Esophagus squamous epithelium (tissue), 5 donors: Measurements from ENCODE around the gene RNF144A. TPM values are rescaled to one million over a fixed set of nuclear protein-coding genes. Genes with fewer than 3 reads are reported as not detected.

Experiments used
- DNase-seq: peaks from one replicate; lab custom pipeline; 2025; lab: John Stamatoyannopoulos, UW
- H3K27ac ChIP-seq, 4 donors: fragments of 200-600 bp; sonication (generic); one replicate each; pipeline ENCODE4 v1.5.1; 2016 to 2019; ENCODE audit warnings: mild to moderate bottlenecking in 1 of 4
- H3K27me3 ChIP-seq, 4 donors: fragments of 200-600 bp; sonication (generic); 1 replicate in 3 of 4; 2 replicates in 1 of 4; pipeline versions ENCODE4 v1.5.1 to v1.6.0; 2017 to 2021; ENCODE audit warnings: antibody characterized with exemption in 1 of 4
- H3K36me3 ChIP-seq, 3 donors: fragments of 200-600 bp; sonication (generic); one replicate each; pipeline ENCODE4 v1.5.1; 2016 to 2019
- H3K4me1 ChIP-seq, 3 donors: fragments of 200-600 bp; sonication (generic); one replicate each; pipeline ENCODE4 v1.5.1; 2017 to 2019
- H3K4me3 ChIP-seq, 4 donors: fragments of 200-600 bp; sonication (generic); 1 replicate in 3 of 4; 2 replicates in 1 of 4; pipeline ENCODE4 v1.5.1; 2016 to 2019; ENCODE audit warnings: mild to moderate bottlenecking in 2 of 4, moderate library complexity in 1 of 4
- H3K9me3 ChIP-seq, 3 donors: fragments of 200-600 bp; sonication (generic); one replicate each; pipeline ENCODE4 v1.5.1; 2016 to 2019
- POLR2A ChIP-seq, 4 donors: fragments of 450-650 bp; IDR thresholded peaks; one replicate each; pipeline ENCODE4 v1.6.1; 2017; ENCODE audit warnings: antibody characterized with exemption in 4 of 4, mild to moderate bottlenecking in 4 of 4, moderate library complexity in 3 of 4
- WGBS, 2 donors: methylation state at CpG; one replicate each; pipeline ENCODE4 v1.1.5; 2018; 5-methylcytosine and 5-hydroxymethylcytosine counted together
- intact Hi-C: fragments of 100-400 bp; cut with DNase I; formaldehyde crosslinking; loops from one replicate; pipeline ENCODE4 v1.15.0; 2022
- total RNA-seq, 4 donors: library from RNA; depleted of rRNA; stranded (reverse); fragments of >200 nt; gene quantifications; one replicate each; pipeline ENCODE4 v1.1.0, GENCODE V29; 2016
- TF ChIP-seq, protein P1 (sequence below), 6 experiments: fragments of 450-650 bp in 4 of 6; fragments of 200-600 bp in 2 of 6; sonication (generic) in 2 of 6; IDR thresholded peaks; one replicate each; pipeline ENCODE4 v1.5.1; 2016 to 2019; ENCODE audit warnings: antibody characterized with exemption in 6 of 6, mild to moderate bottlenecking in 4 of 6, moderate library complexity in 4 of 6
- donor health status: DM: yes; HTN: yes; CAD: no.

Gene RNF144A
- total RNA-seq, 4 donors from 2014 or later = 6.2 to 11.6 (median 8.2) TPM

DNA sequence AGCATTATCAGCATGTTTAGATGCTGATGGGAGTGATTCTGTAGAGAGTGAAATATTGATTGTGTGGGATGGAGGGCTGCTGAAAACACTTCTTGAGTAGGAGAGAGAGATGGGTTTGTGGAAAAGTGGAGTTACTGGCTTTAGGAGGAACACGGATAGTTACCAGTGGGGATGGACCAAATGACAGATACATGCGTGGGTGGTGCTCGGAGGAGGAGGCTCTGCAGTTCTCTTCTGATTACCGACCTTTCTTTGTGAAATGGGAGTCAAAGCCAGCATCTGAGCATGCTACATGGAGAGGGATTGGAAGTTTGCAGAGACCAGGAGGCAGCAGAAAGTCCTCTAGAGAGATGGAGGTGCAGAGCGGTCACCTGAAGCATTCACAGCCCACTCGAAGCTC, 26.3 kb downstream of the RNF144A start:
- no peak for DNase-seq
- no peak overlapping the region for H3K27ac ChIP-seq
- WGBS, 2 donors = 93 to 94% methylated on average over 6 of the region's 6 CpGs
- H3K9me3 ChIP-seq = no peaks in the 10 kb centered on the region
- no peak for TF ChIP-seq POLR2A (IDR thresholded peaks at IDR 0.05)
- TF ChIP-seq, protein P1, sequence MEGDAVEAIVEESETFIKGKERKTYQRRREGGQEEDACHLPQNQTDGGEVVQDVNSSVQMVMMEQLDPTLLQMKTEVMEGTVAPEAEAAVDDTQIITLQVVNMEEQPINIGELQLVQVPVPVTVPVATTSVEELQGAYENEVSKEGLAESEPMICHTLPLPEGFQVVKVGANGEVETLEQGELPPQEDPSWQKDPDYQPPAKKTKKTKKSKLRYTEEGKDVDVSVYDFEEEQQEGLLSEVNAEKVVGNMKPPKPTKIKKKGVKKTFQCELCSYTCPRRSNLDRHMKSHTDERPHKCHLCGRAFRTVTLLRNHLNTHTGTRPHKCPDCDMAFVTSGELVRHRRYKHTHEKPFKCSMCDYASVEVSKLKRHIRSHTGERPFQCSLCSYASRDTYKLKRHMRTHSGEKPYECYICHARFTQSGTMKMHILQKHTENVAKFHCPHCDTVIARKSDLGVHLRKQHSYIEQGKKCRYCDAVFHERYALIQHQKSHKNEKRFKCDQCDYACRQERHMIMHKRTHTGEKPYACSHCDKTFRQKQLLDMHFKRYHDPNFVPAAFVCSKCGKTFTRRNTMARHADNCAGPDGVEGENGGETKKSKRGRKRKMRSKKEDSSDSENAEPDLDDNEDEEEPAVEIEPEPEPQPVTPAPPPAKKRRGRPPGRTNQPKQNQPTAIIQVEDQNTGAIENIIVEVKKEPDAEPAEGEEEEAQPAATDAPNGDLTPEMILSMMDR (IDR thresholded peaks at IDR 0.05) = no peak
- no peaks in the 10 kb centered on the region for H3K27me3 ChIP-seq
- peaks cover 0 to 29% (median 0%) of the 10 kb centered on the region in 3 donors for H3K36me3 ChIP-seq
- H3K4me1 ChIP-seq = no peaks in the 10 kb centered on the region
- no peak overlapping the region for H3K4me3 ChIP-seq
- intact Hi-C loops = no loop called here

- no peak overlapping the region for H3K27ac ChIP-seq
- 93 to 98% methylated on average over 8 of the region's 8 CpGs for WGBS, 2 donors
These were observed 26.8 kb downstream of the RNF144A start for GRCh38 chr2:6943971-6944370.

DNA sequence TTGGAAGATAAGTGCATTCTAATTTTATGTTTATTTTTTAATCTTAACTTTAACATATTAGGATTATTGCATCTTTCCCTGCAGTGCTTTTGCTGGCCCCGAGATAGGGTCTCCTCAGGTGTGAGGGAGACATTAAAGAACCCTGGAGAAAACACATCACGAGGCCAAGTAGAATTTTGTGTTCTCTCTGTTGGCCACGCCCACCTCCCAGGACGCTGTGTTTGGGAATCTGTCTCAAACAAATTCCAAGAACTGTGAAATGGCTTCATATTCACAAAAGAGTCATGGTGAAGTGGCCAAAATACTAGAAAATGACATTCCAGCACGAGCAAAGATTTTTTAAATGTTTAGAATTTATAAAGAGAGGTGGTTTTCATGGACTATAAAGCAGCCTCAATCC, 27.3 kb downstream of the RNF144A start:
- Histone ChIP-seq H3K4me3 (no peak overlapping the region), H3K9me3 (no peaks in the 10 kb centered on the region), H3K27me3 (no peaks in the 10 kb centered on the region), H3K27ac (peak overlapping the region in 1 of 4 donors; percentile 17), H3K4me1 (no peaks in the 10 kb centered on the region), H3K36me3 (peaks cover 0 to 29% (median 0%) of the 10 kb centered on the region in 3 donors)
- intact Hi-C loops = no loop called here
- DNase-seq = no peak
- TF ChIP-seq, protein P1 (IDR thresholded peaks at IDR 0.05) = no peak
- TF ChIP-seq POLR2A (IDR thresholded peaks at IDR 0.05) = no peak
- 81% methylated on average over 4 to 5 of the region's 5 CpGs for WGBS, 2 donors

More at GRCh38 chr2:6943971-6944370, 26.8 kb downstream of the RNF144A start:
- no peak for DNase-seq
- intact Hi-C loops = no loop called here
- Histone ChIP-seq H3K4me1 (no peaks in the 10 kb centered on the region), H3K36me3 (peaks cover 0 to 29% (median 0%) of the 10 kb centered on the region in 3 donors), H3K9me3 (no peaks in the 10 kb centered on the region), H3K27me3 (no peaks in the 10 kb centered on the region), H3K4me3 (no peak overlapping the region)
- TF ChIP-seq, protein P1 (IDR thresholded peaks at IDR 0.05) = no peak
- TF ChIP-seq POLR2A (IDR thresholded peaks at IDR 0.05) = no peak

GRCh38 chr2:6945087-6945813, 28.0 kb downstream of the RNF144A start:
- no peak overlapping the region for H3K4me3 ChIP-seq
- TF ChIP-seq, protein P1 (IDR thresholded peaks at IDR 0.05) = no peak
- no peak for TF ChIP-seq POLR2A (IDR thresholded peaks at IDR 0.05)
- DNase-seq = no peak
- intact Hi-C loops = no loop called here
- H3K36me3 ChIP-seq = peaks cover 0 to 29% (median 0%) of the 10 kb centered on the region in 3 donors
- no peaks in the 10 kb centered on the region for H3K27me3 ChIP-seq
- no peaks in the 10 kb centered on the region for H3K4me1 ChIP-seq
- WGBS, 2 donors = 79 to 83% methylated on average over 9 of the region's 9 CpGs
- no peaks in the 10 kb centered on the region for H3K9me3 ChIP-seq
- H3K27ac ChIP-seq = peak overlapping the region in 1 of 4 donors; percentile 17

DNA sequence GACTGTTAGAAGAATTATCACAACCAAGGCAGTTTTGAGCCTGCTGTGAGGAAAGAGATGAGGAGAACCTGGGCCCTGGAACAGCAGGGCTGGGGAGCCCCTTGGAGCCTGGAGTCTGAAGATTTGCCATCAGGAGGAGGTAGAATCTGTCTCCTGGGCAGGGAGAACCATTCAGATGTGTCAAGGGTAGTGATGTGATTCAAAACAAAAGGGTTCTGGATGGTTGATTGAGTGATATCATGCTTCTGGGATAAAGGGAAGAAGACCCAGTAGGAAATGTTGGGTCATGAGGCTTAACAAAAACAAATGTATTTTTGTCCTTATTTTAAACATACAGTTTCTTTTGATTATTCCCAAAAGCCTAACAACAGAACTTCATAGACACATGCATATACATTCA, 28.6 kb downstream of the RNF144A start:
- no peaks in the 10 kb centered on the region for H3K9me3 ChIP-seq
- H3K36me3 ChIP-seq = peaks cover 0 to 29% (median 0%) of the 10 kb centered on the region in 3 donors
- H3K27ac ChIP-seq = no peak overlapping the region
- no peak for DNase-seq
- H3K4me1 ChIP-seq = no peaks in the 10 kb centered on the region
- TF ChIP-seq, protein P1 (IDR thresholded peaks at IDR 0.05) = no peak
- no peak for TF ChIP-seq POLR2A (IDR thresholded peaks at IDR 0.05)
- H3K4me3 ChIP-seq = no peak overlapping the region
- intact Hi-C loops = no loop called here
- no peaks in the 10 kb centered on the region for H3K27me3 ChIP-seq
